Activated CD8-positive, alpha-beta T cell treated with anti-CD3 and anti-CD28 coated beads for 36 hours (primary cell): ENCODE data around the gene DTNA. TPM values are rescaled to one million over a fixed set of nuclear protein-coding genes. Genes with fewer than 3 reads are reported as not detected.

Experiments
- ATAC-seq: fragments of 200-7000 bp; cut with Tn5 transposase; one replicate; pipeline ENCODE4 v1.10.0; 2021; ENCODE audit warnings: mild to moderate bottlenecking, moderate library complexity
- CTCF ChIA-PET: fragments of 350-600 bp; sonication (Branson Sonifier 250); formaldehyde crosslinking; loops from one replicate; lab custom pipeline; 2021; ENCODE audit warnings: antibody characterized with exemption; lab: Charles Lee
- POLR2A ChIA-PET: fragments of 350-600 bp; sonication (Branson Sonifier 250); formaldehyde crosslinking; loops from one replicate; lab custom pipeline; 2021; ENCODE audit warnings: antibody characterized with exemption; lab: Charles Lee
- DNase-seq: peaks from one replicate; pipeline ENCODE4 v3.0.0-alpha.2; 2020
- H3K27ac Mint-ChIP-seq: one replicate; pipeline ENCODE4 v1.8.0; 2021; ENCODE audit warnings: mild to moderate bottlenecking, mixed read lengths
- H3K27me3 Mint-ChIP-seq: one replicate; pipeline ENCODE4 v1.8.0; 2021; ENCODE audit warnings: mixed read lengths
- H3K36me3 Mint-ChIP-seq: one replicate; pipeline ENCODE4 v1.8.0; 2021; ENCODE audit warnings: low read depth, mixed read lengths
- H3K4me1 Mint-ChIP-seq: one replicate; pipeline ENCODE4 v1.8.0; 2021; ENCODE audit warnings: low read depth, mixed read lengths
- H3K4me3 Mint-ChIP-seq: one replicate; pipeline ENCODE4 v1.8.0; 2021; ENCODE audit warnings: mild to moderate bottlenecking, moderate library complexity, mixed read lengths
- H3K9me3 Mint-ChIP-seq: one replicate; pipeline ENCODE4 v1.8.0; 2021; ENCODE audit warnings: mixed read lengths
- intact Hi-C: fragments of 100-400 bp; cut with micrococcal nuclease; formaldehyde crosslinking; loops from one replicate; pipeline ENCODE4 v1.10.0; 2022
- total RNA-seq, 2 experiments: library from RNA; stranded (reverse); gene quantifications; one replicate each; pipeline ENCODE4 v1.2.3, GENCODE V29; 2021
- TF ChIP-seq, protein P1 (sequence below): fragments of 200-600 bp; IDR thresholded peaks from one replicate; pipeline ENCODE4 v1.8.0; 2022; ENCODE audit warnings: antibody characterized with exemption, mild to moderate bottlenecking

The DTNA gene
- total RNA-seq, 2 experiments from 2014 or later = 0.40 to 0.41 TPM

DNA sequence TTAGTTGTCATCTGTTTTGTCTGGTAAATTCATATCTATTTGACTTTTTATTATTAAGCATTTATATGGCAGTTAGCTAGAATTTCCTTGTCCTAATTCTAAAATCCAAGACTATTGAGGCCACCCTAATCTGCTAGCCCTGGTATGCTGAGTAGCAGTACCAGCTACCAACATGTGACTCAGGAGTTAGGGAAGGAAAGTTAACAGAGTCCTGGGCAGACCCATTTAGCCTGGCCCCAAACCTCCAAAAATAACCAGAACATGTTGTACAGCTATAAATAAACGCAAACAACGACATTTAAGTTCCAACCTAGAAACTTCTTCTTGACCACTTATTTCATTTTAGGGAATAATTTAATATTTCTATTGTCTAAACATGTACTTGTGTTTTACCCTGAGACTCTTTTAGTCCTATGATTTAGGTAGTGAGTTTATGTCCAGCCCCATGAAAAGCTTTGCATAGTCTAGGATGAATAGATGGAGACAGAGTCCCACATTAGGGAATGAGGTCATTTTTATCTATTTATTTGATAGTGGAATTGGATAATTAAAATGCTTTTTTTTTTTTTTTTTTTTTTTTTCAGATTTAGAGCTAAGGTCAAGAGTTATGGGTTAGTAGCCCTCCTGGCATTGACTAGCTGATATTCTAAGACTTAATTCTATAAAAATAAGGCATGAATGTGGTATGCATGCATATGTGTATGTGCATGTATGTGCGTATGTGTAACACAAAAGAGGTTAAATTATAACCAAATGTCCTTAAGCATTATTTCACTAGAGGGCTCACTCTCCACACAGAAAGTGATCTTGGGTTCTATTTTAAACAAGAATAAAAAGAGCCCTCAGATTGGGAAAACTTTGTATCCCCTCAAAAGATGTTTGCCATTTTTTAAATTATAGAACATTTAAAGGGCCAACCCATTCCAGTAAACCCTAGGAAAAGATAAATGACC is 171.1 kb downstream of the DTNA start:
- H3K9me3 Mint-ChIP-seq = no peaks in the 10 kb centered on the region
- no peaks in the 10 kb centered on the region for H3K27me3 Mint-ChIP-seq
- no peaks in the 10 kb centered on the region for H3K36me3 Mint-ChIP-seq
- CTCF ChIA-PET = interaction anchor here (1.1 to 1.8 kb wide), 3 partner anchors 13 to 125 kb away, joined by 3 to 4 read pairs (median 3); no protein-coding TSS in a partner anchor
- intact Hi-C loops = no loop called here
- H3K27ac Mint-ChIP-seq = no peak overlapping the region
- H3K4me1 Mint-ChIP-seq = no peaks in the 10 kb centered on the region
- DNase-seq (no peak), ATAC-seq (no peak)
- POLR2A ChIA-PET = interaction anchor here (0.7 kb wide), 1 partner anchor 74 kb away, joined by 3 read pairs; no protein-coding TSS in a partner anchor
- no peak overlapping the region for H3K4me3 Mint-ChIP-seq
- TF ChIP-seq, protein P1, sequence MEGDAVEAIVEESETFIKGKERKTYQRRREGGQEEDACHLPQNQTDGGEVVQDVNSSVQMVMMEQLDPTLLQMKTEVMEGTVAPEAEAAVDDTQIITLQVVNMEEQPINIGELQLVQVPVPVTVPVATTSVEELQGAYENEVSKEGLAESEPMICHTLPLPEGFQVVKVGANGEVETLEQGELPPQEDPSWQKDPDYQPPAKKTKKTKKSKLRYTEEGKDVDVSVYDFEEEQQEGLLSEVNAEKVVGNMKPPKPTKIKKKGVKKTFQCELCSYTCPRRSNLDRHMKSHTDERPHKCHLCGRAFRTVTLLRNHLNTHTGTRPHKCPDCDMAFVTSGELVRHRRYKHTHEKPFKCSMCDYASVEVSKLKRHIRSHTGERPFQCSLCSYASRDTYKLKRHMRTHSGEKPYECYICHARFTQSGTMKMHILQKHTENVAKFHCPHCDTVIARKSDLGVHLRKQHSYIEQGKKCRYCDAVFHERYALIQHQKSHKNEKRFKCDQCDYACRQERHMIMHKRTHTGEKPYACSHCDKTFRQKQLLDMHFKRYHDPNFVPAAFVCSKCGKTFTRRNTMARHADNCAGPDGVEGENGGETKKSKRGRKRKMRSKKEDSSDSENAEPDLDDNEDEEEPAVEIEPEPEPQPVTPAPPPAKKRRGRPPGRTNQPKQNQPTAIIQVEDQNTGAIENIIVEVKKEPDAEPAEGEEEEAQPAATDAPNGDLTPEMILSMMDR = no peak

DNA sequence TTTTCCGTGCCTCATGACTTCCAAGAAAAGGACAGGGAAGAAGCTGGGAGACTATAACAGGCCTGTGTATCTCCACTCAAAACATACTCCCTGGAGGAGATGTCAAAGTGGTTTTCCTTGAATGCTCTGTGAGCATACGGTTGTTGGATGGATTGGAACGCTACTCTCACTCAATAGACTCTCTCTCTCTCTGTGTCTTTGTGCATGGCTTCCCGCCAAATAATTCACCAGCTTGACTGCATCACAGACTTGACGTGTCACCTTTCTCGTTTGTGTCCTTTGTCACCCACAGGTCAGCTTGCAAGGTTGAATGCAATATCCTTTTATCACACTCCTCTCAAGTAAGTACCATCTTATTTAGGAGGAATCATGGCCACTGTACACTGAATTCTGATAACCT is 174.3 kb downstream of the DTNA start:
- no peak for ATAC-seq
- Mint-ChIP-seq H3K9me3 (no peaks in the 10 kb centered on the region), H3K27me3 (no peaks in the 10 kb centered on the region), H3K4me3 (no peak overlapping the region), H3K27ac (no peak overlapping the region), H3K4me1 (no peaks in the 10 kb centered on the region), H3K36me3 (no peaks in the 10 kb centered on the region)
- CTCF ChIA-PET = no interaction called here
- TF ChIP-seq, protein P1 = no peak
- intact Hi-C loops = no loop called here
- no peak for DNase-seq
- POLR2A ChIA-PET = interaction anchor here (0.5 kb wide), 1 partner anchor 35 kb away, joined by 3 read pairs; no protein-coding TSS in a partner anchor

DNA sequence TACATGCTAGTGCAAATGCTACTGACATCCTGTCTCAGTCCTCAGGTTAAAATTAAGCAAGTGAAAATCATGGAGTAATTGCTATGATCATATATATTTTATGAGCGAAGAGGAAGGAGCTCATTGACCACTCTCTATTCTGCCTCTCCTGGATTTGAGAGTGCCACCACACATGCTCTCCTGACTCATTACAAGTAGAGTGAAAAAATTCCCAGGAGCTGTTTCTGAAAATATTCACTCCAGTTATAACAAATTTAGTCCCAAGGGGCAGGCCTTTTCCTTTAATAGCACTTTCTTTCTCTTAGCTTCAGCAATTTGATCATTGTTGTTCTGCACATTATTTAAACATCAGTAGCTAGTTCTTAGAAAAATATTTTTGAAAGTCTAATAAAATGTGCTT is 176.1 kb downstream of the DTNA start:
- CTCF ChIA-PET = interaction anchor here (0.7 to 1.5 kb wide), 2 partner anchors 89 to 97 kb away, joined by 3 to 4 read pairs; no protein-coding TSS in a partner anchor
- intact Hi-C loops = no loop called here
- Mint-ChIP-seq H3K27ac (no peak overlapping the region), H3K36me3 (no peaks in the 10 kb centered on the region), H3K9me3 (no peaks in the 10 kb centered on the region), H3K4me1 (no peaks in the 10 kb centered on the region), H3K27me3 (peaks cover 5% of the 10 kb centered on the region), H3K4me3 (no peak overlapping the region)
- DNase-seq (no peak), ATAC-seq (no peak)
- POLR2A ChIA-PET = no interaction called here
- TF ChIP-seq, protein P1 = no peak

DNA sequence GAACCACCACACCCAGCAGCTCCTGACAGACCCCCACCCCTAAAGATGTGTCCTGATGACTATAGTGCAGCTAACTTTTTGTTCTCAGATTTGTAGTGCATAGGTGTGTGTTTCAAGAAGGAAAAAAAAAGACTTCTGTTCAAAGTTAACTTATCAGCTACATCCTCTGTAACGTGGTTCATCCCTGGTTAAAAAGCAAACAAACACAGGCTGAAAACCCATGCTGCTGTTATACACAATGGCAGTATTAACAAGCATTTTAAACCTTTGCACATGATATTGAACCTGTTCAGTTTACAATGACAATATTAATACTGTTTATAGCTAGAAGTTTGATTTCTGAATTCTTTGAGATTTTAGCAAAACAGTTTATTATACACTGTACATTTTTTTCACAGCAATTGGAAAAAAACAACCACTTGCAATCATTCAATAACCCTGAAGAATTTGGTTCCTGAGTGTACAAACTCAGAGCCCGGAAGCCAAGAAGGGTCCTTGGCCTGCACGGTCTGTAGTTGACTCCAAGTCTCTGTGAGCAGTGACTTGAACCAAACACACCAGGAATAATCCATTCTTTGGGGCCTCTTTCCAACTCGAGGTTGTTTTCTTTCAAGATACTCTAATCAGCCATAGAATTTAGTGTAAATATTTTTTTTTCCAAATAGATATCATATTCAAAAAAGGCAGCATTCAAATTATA is 177.9 kb downstream of the DTNA start:
- Mint-ChIP-seq H3K27ac (no peak overlapping the region), H3K4me3 (no peak overlapping the region), H3K9me3 (no peaks in the 10 kb centered on the region), H3K36me3 (no peaks in the 10 kb centered on the region), H3K4me1 (no peaks in the 10 kb centered on the region), H3K27me3 (peaks cover 8% of the 10 kb centered on the region)
- TF ChIP-seq, protein P1 = no peak
- intact Hi-C loops = no loop called here
- DNase-seq = no peak
- ATAC-seq = no peak
- ChIA-PET CTCF (no interaction called here), POLR2A (no interaction called here)
